HG03342 (cell line): Measurements from ENCODE around the gene UTS2R.
A peak's percentile ranks its signal among the peaks of the same experiment; 100 is the strongest.
"Not testable (repeated sequence)": the region's sequence is repeated elsewhere in the genome, so short reads cannot be mapped to it uniquely, and the experiment has no call there.

ENCODE experiments used
- ATAC-seq: cut with Tn5 transposase; IDR thresholded peaks from one replicate; pipeline ENCODE4 v1.9.1; 2021; ENCODE audit warnings: mild to moderate bottlenecking, moderate library complexity; ENCODE audit not compliant: unreplicated experiment

Gene UTS2R

GRCh38 chr17:82406131-82406671, 34.6 kb downstream of the UTS2R start:
- ATAC-seq = no peak

DNA sequence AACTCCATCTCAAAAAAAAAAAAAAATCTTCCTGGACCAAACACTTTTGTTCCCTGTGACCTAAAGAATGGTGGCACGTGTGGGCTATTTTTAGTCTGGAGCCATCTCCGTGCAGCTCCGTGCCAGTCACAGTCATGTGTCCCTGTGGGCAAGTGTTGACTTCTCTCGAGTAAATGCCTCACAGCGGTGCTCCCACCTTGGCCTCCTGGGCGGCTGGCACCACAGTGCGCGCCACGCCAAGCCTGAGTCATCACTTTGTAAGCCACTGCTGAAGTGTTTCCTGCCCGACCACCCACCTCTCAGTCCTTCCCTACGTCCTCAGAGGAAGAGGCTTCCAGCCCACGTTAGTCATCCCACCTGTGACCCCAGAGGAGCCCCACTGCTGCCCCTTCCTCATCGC, 35.7 kb downstream of the UTS2R start:
- ATAC-seq = no peak

- ATAC-seq = no peak
Measured at GRCh38 chr17:82408288-82408937, 36.8 kb downstream of the UTS2R start.

GRCh38 chr17:82408938-82409318, 37.4 kb downstream of the UTS2R start:
- no peak for ATAC-seq

DNA sequence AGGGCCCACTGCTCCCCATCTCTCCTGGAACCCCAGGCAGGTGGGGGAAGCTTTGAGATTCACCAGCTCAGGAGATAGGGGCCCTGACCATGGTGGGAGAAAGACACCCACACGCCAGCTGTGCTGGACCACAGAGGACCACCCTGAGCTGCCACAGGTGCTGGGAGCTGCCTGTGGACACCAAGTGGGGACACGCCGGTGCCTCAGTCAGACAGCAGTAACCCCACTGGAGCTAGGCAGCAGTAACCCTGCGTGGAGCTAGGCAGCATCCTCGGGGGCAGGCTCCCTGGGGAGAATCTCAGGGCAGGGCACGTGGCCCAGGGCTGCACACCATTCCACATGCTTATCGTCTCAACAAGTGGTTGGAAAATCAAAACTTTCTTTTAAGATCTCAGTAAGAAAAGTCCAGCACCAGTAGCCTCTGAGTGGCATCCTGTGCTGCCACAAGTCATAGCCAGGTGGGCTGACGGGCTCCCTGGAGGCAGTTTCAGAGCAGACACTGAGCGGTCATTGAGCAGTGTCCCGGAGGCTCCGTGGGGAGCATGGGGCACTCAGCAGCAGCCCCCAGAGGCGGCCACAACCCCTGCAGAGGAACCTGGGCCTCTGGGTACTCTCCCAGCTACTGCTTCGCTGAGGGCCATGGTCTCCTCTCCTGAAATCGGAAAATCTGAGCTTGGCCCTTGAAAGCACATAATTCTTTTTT, 38.6 kb downstream of the UTS2R start:
- ATAC-seq = no peak

- no peak for ATAC-seq
Measured at GRCh38 chr17:82411396-82412053, 40.0 kb downstream of the UTS2R start.

DNA sequence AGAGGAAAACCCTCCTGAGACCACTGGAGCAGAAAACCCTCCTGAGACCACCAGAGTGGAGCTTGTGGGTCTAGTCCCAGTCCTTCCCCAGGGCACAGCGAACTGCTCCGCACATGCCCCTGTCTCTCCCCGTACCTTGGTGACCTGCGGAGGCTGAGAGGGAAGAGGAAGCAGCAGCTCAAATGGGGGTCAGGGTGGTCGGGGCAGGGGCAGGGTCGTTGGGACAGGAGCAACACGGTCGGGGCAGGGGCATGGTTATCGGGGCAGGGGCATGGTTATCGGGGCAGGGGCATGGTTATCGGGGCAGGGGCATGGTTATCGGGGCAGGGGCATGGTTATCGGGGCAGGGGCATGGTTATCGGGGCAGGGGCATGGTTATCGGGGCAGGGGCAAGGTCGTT, 40.5 kb downstream of the UTS2R start:
- ATAC-seq = not testable (repeated sequence)

DNA sequence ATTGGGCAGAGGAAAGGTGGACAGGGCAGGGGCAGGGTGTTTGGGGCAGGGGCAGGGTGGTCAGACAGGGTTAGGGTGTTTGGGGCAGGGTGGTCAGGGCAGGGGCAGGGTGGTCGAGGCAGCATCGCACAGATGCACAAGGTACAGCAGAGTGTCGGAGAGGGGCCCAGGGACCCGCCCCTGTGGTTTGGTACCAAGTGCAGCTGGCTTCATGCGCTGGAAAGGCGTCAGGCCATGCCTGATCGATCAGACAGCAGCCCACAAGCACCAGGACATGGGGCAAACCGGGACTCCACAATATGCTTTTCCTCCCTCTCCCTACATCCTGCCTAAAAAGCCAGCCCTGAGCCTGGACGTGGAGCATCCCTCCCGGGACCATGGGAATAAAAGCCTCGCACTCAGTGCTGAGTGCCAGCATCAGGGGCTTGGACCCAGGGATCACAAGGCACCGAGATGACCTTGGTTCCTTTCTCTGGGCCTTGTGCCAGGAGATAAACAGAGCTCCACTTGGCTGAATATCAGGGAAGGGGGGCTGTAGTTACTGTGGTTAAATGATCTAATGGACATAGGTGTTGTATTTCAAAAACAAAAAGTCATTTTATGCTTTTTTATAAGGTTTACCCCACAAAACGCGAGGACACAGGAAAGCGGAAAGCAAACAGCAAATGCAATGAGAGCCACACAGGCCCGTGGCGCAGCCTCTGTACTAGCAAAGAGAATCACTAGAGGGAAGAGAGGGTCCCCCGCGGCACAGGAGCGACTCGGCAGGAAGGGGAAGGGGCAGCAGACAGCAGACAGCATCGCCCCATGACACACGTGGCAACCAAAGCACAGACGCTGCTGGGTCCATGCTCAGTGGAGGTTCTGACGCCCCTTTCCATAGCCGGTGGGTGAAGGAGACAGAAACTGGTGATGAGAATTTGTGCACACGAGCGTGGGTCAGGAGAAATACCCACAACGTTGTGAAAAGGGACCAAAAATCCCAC, 41.3 kb downstream of the UTS2R start:
- no peak for ATAC-seq

DNA sequence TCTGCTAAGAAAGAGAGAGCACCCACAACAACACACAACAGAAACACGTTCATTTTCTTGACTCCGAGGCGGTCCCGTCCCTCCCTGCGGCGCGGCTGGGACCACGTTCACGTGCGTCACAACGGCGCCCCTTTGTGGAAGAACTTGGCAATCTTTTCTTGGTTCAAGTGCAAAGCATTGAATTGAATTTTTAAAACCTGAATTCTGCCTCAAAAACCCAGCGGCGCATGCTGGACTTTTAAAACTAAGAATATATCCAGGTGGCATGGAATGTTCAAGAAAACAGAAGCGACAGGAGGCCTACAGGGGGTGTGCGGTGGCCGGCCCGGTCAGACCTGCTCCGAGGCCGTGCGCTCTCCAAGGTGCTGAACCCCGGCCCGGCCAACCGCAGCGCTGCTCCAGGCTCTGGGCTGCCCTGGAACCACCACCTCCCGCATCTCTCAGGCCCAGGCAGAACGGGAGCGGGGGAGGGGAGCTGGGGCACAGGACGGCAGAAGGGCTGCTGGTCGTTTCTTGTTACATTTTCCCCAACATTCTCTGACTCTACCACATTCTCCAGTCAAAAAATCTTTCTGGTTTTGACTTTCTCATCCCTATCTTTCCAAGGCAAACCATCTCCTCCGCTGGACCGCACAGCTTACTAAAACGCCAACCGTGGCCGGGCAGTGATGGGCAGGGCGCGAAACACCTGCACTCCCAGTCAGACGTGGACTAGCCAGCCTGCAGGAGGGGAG, 43.1 kb downstream of the UTS2R start:
- ATAC-seq = no peak

- ATAC-seq = no peak
Measured at GRCh38 chr17:82415336-82415735, 43.8 kb downstream of the UTS2R start.

DNA sequence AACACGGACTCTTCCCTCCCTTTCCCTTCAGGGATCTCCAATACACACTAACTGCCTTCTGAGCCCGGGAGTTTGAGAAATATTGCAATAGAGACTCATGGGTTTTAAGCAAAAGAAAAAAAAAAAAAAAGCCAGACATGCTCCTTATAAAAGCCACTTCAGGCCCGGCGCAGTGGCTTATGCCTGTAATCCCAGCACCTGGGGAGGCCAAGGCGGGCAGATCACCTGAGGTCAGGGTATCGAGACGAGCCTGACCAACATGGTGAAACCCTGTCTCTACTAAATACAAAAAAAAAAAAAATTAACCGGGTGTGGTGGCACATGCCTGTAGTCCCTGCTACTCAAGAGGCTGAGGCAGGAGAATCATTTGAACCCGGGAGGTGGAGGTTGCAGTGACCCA, 44.2 kb downstream of the UTS2R start:
- ATAC-seq = no peak

DNA sequence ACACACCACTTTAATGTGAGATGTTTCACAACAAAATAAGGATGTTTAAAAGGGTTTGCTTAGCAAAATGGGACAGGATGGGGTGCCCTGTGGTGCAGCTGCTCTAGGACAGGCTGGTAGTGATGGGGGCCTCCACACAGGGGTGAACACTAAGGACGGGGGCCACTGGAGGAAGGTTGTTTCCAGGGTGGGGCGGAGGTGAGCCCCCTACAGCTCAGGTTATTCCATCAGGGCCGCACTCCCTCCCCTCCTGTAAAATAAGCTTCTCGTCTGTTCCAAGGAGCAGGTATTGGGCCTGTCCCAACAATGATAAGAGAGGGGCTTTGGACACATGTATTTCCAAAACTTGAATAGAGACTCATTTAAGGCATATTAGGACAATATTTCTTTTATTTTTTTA, 44.7 kb downstream of the UTS2R start:
- no peak for ATAC-seq

GRCh38 chr17:82416771-82417170, 45.2 kb downstream of the UTS2R start:
- no peak for ATAC-seq

- peak; percentile 78 for ATAC-seq
Measured at GRCh38 chr17:82418001-82418986, 46.7 kb downstream of the UTS2R start, which contains the start of the genes HEXD and OGFOD3. TSS of gene HEXD (plus strand) at chr17:82418347. CDS start at chr17:82419800, 1,453 bp downstream. TSS of gene OGFOD3 (minus strand) at chr17:82418586. CDS start at chr17:82418485, 101 bp downstream.

DNA sequence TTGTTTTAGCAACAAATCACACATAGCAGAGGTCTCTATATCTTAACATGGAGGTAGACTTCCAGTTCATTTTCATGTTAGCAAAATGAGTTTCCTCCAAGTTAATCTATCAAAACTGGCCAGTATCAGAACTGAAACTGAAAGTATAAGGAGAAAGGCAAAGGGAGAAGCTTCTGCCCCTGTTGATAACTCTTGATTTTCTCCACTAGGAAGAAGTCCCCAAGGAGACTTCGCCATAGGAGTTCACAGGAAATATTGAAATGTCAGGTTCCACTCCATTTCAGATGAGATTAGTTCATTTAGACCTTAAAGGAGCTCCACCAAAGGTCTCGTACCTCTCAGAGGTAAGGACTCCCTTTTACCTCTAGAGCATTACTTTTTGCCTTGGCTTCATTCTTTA, 48.0 kb downstream of the UTS2R start:
- no peak for ATAC-seq

GRCh38 chr17:82424001-82424862, 52.7 kb downstream of the UTS2R start:
- no peak for ATAC-seq

GRCh38 chr17:82424863-82425159, 53.2 kb downstream of the UTS2R start:
- ATAC-seq = no peak
